ENCODE measurements around the gene TUBB2B. TPM values are rescaled to one million over a fixed set of nuclear protein-coding genes. Genes with fewer than 3 reads are reported as not detected.

TUBB2B gene
- 1.7 TPM in 2 replicates for total RNA-seq (2013; cell fraction: nucleolus; rRNA removed)
- total RNA-seq (2014; rRNA removed), result 45.4 and 54.7 TPM in 2 replicates
- total RNA-seq (2014; rRNA removed; fragmentation: Illumina TruSeq; extraction: Trizol), result 32.7 and 36.9 TPM in 2 replicates
- total RNA-seq (2021), result 55.4 and 63.2 TPM in 2 replicates
- polyA plus RNA-seq (2011; ENCODE audit: low read depth), result 6.2 TPM
- 1.7 and 3.6 TPM in 2 replicates for polyA plus RNA-seq (2011; rRNA removed)
- polyA plus RNA-seq (2011; cell fraction: cytosol; rRNA removed), result 3.4 and 5.6 TPM in 2 replicates
- 2.8 and 3.0 TPM in 2 replicates for polyA plus RNA-seq (2011; cell fraction: nucleus; rRNA removed)
- 19.4 and 30.4 TPM in 2 replicates for polyA plus RNA-seq (2012)
- polyA plus RNA-seq (2014; fragmentation: Illumina TruSeq; extraction: Trizol), result 14.3 and 30.9 TPM in 2 replicates
- polyA plus RNA-seq (2014; fragmentation: Nextera tagmentation; extraction: Ambion mirVana), result 1 to 10 TPM; 2.6 to 5.8 TPM
- polyA plus RNA-seq (2014; rRNA removed), result 75.2 and 81.4 TPM in 2 replicates
- 10 to 100 TPM in 1 of 2 experiments, 1 to 10 TPM in 1; 7.9 to 11.6 TPM for polyA plus RNA-seq (2016; fragmentation: Nextera tagmentation; extraction: Ambion mirVana)
- polyA minus RNA-seq (2011; rRNA and poly(A)+ RNA removed), result 2.8 and 4.0 TPM in 2 replicates
- polyA minus RNA-seq (2011; cell fraction: cytosol; rRNA and poly(A)+ RNA removed), result 0.67 and 1.7 TPM in 2 replicates
- polyA minus RNA-seq (2011; cell fraction: nucleus; rRNA and poly(A)+ RNA removed), result 0.86 and 1.1 TPM in 2 replicates
- Bru-seq, nascent RNA, result percentile 48 among the genes with signal in this experiment
- BruChase-seq, experiment 1, labeled RNA remaining after a 6-hour chase, result percentile 53 among the genes with signal in this experiment
- percentile 43 among the genes with signal in this experiment for BruChase-seq, experiment 2, labeled RNA remaining after a 2-hour chase
- long read RNA-seq, experiment 1, transcript TUBB2B-201 (4 exons, 2,020 nt), result major isoform, 6 of 7 reads
- long read RNA-seq, experiment 1, partial matches to known transcripts, result 1 of 7 reads
- long read RNA-seq, experiment 1, other reads (novel, unspliced or antisense), result 0 of 7 reads
- long read RNA-seq, experiment 2, transcript TUBB2B-201 (4 exons, 2,020 nt), result major isoform, 7 of 8 reads
- long read RNA-seq, experiment 2, partial matches to known transcripts, result 1 of 8 reads
- long read RNA-seq, experiment 2, other reads (novel, unspliced or antisense), result 0 of 8 reads

DNA sequence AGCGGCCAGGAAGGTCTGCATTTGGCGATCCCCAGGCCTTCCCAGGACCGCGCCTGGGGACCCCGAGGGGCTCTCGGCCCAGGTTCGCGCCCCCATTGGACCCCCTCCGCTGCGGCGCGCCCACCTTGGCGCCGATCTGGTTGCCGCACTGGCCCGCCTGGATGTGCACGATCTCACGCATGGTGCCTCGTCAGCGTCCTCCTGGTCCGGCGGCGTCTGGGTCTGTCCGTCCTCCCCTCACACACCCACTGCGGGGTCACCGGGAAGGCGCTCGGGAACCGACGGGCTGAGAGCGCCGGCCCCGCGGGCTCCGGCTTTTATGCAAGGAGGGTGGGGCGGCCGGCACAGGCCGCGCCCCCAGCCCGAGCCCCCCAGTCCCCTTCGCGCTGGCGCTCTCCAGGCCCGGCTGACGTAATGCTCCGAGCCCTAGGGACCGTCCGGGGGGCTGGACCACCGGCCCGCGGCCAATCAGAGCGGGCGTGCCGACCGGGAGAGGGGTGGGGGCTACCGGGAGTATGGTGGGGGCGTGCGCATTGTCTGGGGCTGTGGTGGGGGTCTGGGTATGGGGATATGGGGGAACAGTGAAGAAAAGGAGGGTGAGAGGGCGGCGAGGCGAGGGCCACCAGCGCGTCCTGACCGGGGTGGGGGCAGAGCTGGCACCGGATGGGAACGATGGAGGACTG is at the start of gene TUBB2B:
Gene TUBB2B (minus strand): TSS at position 291 of the 683 bp plus-strand sequence. CDS start 110 bp downstream, at position 181.
- ChIA-PET RAD21 (ENCODE audit: unreplicated experiment) (no interaction called here), SMC1A (ENCODE audit: uncharacterized antibody, unreplicated experiment) (interaction anchor here (1.2 kb wide), 1 partner anchor 18 kb away, joined by 4 read pairs; no protein-coding TSS in a partner anchor), CTCF (no interaction called here), POLR2A (no interaction called here)
- Histone ChIP-seq H3K79me2 (ENCODE audit: control insufficient read depth, insufficient read depth, low read length) (no peaks in the 10 kb centered on the region), H3K27me3 (replicated peaks in 1 of 2; ENCODE audit: control insufficient read depth in 2 of 2, insufficient read depth in 2 of 2, low read length in 1 of 2) (peaks cover 29 to 35% of the 10 kb centered on the region in 2 experiments), H3K27ac (ENCODE audit: control insufficient read depth, insufficient read depth) (no peak within 1 kb of the TSS), H3K4me1 (ENCODE audit: control insufficient read depth, insufficient read depth, low read length) (peaks cover 39% of the 10 kb centered on the region), H3K9ac (ENCODE audit: control insufficient read depth, insufficient read depth, low read length) (peak within 1 kb of the TSS; percentile 27; the same call in 1 of the 2 replicates), H3K36me3 (ENCODE audit: control insufficient read depth in 2 of 2, insufficient read depth in 2 of 2, low read length in 1 of 2) (no peaks in the 10 kb centered on the region), H3K4me2 (ENCODE audit: control insufficient read depth, insufficient read depth) (peak within 1 kb of the TSS; percentile 100), H3K9me3 (replicated peaks; ENCODE audit: control insufficient read depth, insufficient read depth, low read length) (no peaks in the 10 kb centered on the region), H2AFZ (ENCODE audit: control insufficient read depth, low read depth, low read length) (peak within 1 kb of the TSS; percentile 72), H3K4me3 (peak within 1 kb of the TSS; percentile 59; the same call in 1 of the 2 replicates), H4K20me1 (ENCODE audit: control insufficient read depth, insufficient read depth) (no peaks in the 10 kb centered on the region)
- intact Hi-C loops (cut with micrococcal nuclease; ENCODE audit: unreplicated experiment), result no loop called here
- no TSS peak for BruUV-seq (replicated peaks)
- TF ChIP-seq JUND (IDR thresholded peaks at IDR 0.05; ENCODE audit: low read depth, low read length), result no peak
- peak; percentile 56; the same call in 1 of the 2 replicates for TF ChIP-seq POLR2A (IDR thresholded peaks at IDR 0.05; ENCODE audit: low read depth, low read length)
- no peak for DNase-seq (ENCODE audit: low read depth, low spot score)
- FAIRE-seq, result no peak
- 3% methylated on average over 66 of the region's 66 CpGs for WGBS (ENCODE audit: insufficient coverage, insufficient replicate concordance, low lambda C conversion rate, missing lambda C conversion rate)
- in situ Hi-C loops (cut with MboI), result no loop called here
- peak; percentile 48 for ATAC-seq

Data from GM12878 (cell line).